PFSK-1 (cell line): ENCODE data around the gene RXFP4.

Source experiments
- FOXP2 ChIP-seq: optimal IDR thresholded peaks from 2 replicates; pipeline ENCODE3; 2011; ENCODE audit warnings: borderline replicate concordance, control low read depth, inconsistent platforms; ENCODE audit not compliant: insufficient read depth; ENCODE audit errors: extremely low read length, extremely low read depth
- POLR2AphosphoS5 ChIP-seq: IDR thresholded peaks from 2 replicates; pipeline ENCODE4 v1.6.1; 2012; ENCODE audit warnings: low read depth, mild to moderate bottlenecking, control low read depth, low read length, moderate library complexity
- SIN3A ChIP-seq: IDR thresholded peaks from 2 replicates; pipeline ENCODE4 v1.6.1; 2012; ENCODE audit warnings: mild to moderate bottlenecking, low read length, moderate library complexity, borderline replicate concordance; ENCODE audit not compliant: insufficient read depth
- TAF1 ChIP-seq: IDR thresholded peaks from 2 replicates; pipeline ENCODE4 v1.6.1; 2012; ENCODE audit warnings: low read length, control low read depth, borderline replicate concordance; ENCODE audit not compliant: insufficient read depth
- TF ChIP-seq, protein P1 (sequence below), 2 experiments: IDR thresholded peaks; 2 replicates each; pipeline versions ENCODE4 v1.6.1 to v1.8.0; 2011 to 2012; ENCODE audit warnings: low read depth in 2 of 2, low read length in 2 of 2, control low read depth in 1 of 2, inconsistent platforms in 1 of 2, mild to moderate bottlenecking in 1 of 2, moderate library complexity in 1 of 2; ENCODE audit not compliant: insufficient read depth in 1 of 2

The RXFP4 gene

GRCh38 chr1:155918660-155919059 is 22.8 kb upstream of the RXFP4 start:
- TF ChIP-seq FOXP2 (no peak), TAF1 (no peak), POLR2AphosphoS5 (no peak), SIN3A (no peak)
- TF ChIP-seq, protein P1, sequence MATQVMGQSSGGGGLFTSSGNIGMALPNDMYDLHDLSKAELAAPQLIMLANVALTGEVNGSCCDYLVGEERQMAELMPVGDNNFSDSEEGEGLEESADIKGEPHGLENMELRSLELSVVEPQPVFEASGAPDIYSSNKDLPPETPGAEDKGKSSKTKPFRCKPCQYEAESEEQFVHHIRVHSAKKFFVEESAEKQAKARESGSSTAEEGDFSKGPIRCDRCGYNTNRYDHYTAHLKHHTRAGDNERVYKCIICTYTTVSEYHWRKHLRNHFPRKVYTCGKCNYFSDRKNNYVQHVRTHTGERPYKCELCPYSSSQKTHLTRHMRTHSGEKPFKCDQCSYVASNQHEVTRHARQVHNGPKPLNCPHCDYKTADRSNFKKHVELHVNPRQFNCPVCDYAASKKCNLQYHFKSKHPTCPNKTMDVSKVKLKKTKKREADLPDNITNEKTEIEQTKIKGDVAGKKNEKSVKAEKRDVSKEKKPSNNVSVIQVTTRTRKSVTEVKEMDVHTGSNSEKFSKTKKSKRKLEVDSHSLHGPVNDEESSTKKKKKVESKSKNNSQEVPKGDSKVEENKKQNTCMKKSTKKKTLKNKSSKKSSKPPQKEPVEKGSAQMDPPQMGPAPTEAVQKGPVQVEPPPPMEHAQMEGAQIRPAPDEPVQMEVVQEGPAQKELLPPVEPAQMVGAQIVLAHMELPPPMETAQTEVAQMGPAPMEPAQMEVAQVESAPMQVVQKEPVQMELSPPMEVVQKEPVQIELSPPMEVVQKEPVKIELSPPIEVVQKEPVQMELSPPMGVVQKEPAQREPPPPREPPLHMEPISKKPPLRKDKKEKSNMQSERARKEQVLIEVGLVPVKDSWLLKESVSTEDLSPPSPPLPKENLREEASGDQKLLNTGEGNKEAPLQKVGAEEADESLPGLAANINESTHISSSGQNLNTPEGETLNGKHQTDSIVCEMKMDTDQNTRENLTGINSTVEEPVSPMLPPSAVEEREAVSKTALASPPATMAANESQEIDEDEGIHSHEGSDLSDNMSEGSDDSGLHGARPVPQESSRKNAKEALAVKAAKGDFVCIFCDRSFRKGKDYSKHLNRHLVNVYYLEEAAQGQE (IDR thresholded peaks at IDR 0.05; ENCODE audit: insufficient read depth in 1 of 2, low read depth in 2 of 2, low read length in 2 of 2), result no peak

DNA sequence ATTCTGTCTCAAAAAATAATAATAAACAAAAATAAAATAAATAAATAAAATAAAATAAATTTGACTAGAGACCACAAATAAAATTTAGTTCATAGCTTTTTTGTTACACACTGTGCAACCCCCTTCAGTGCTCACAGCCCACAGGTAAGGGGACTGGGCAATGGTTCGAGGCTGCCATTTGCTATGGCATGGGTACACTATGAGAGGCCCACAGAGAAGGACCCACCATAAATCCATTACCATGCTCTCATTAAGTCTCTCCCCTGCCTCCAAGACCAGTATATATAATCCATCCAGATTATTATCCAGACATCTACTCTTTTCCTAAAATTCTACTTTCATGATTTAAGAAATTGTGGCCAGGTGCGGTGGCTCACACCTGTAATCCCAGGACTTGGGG is 21.6 kb upstream of the RXFP4 start:
- TF ChIP-seq TAF1 (no peak), FOXP2 (no peak), POLR2AphosphoS5 (no peak), SIN3A (no peak)
- TF ChIP-seq, protein P1 (IDR thresholded peaks at IDR 0.05; ENCODE audit: insufficient read depth in 1 of 2, low read depth in 2 of 2, low read length in 2 of 2), result no peak

DNA sequence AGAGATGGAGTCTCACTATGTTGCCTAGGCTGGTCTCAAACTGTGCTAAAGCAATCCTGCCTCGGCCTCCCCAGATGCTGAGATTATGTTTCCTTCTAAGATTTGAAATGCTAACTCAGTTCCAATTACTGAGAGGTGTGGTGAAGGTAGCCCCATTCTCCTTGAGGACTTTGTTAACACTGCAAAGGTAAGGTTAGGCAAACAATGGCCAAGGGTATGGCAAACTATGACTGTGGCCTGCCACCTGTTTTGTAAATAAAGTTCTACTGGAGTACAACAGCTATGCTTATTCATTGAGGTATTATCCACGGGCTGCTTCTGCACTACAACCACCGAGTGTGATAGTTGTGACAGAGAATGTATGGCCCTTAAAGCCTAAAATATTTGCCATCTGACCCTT is 20.7 kb upstream of the RXFP4 start:
- TF ChIP-seq FOXP2, result no peak
- TF ChIP-seq TAF1, result no peak
- no peak for TF ChIP-seq POLR2AphosphoS5
- TF ChIP-seq, protein P1 (IDR thresholded peaks at IDR 0.05; ENCODE audit: insufficient read depth in 1 of 2, low read depth in 2 of 2, low read length in 2 of 2), result no peak
- TF ChIP-seq SIN3A, result no peak

- no peak for TF ChIP-seq TAF1
These were observed 15.9 kb upstream of the RXFP4 start for GRCh38 chr1:155925506-155925905.

DNA sequence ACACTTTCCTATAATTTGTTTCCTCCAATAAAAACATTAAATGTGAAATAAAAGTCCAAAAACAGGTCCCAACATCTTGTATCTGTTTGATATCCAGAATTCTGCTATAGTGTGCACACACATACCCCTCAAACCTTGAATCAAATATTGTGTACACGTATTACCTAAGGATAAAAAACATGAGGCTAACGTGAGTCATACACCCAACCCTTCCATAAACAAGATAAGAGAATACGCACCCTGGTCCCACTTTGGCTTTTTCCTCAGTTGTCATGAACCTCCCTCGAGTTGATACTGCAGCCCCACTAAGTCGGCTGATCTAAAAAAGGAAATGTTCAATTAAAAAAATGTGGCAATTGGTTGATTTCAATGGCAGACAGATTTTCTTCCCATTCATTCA is 12.4 kb upstream of the RXFP4 start:
- TF ChIP-seq TAF1 (no peak), SIN3A (no peak), FOXP2 (no peak), POLR2AphosphoS5 (no peak)
- TF ChIP-seq, protein P1 (IDR thresholded peaks at IDR 0.05; ENCODE audit: insufficient read depth in 1 of 2, low read depth in 2 of 2, low read length in 2 of 2), result no peak

GRCh38 chr1:155931332-155932038 is 10.0 kb upstream of the RXFP4 start:
- TF ChIP-seq POLR2AphosphoS5 (peak; percentile 60; the same call in 1 of the 2 replicates), FOXP2 (no peak), TAF1 (no peak), SIN3A (no peak)
- TF ChIP-seq, protein P1 (IDR thresholded peaks at IDR 0.05; ENCODE audit: insufficient read depth in 1 of 2, low read depth in 2 of 2, low read length in 2 of 2), result no peak
